GM21528 (cell line): Measurements from ENCODE around the gene NTPCR.

Experiments
- ATAC-seq: cut with Tn5 transposase; IDR thresholded peaks from one replicate; pipeline ENCODE4 v1.9.1; 2021; ENCODE audit warnings: mild to moderate bottlenecking, moderate library complexity; ENCODE audit not compliant: unreplicated experiment, low FRiP score

NTPCR gene

GRCh38 chr1:232956081-232956480 is 5.7 kb downstream of the NTPCR start:
- no peak for ATAC-seq

GRCh38 chr1:232958067-232958466 is 7.7 kb downstream of the NTPCR start:
- ATAC-seq: no peak

DNA sequence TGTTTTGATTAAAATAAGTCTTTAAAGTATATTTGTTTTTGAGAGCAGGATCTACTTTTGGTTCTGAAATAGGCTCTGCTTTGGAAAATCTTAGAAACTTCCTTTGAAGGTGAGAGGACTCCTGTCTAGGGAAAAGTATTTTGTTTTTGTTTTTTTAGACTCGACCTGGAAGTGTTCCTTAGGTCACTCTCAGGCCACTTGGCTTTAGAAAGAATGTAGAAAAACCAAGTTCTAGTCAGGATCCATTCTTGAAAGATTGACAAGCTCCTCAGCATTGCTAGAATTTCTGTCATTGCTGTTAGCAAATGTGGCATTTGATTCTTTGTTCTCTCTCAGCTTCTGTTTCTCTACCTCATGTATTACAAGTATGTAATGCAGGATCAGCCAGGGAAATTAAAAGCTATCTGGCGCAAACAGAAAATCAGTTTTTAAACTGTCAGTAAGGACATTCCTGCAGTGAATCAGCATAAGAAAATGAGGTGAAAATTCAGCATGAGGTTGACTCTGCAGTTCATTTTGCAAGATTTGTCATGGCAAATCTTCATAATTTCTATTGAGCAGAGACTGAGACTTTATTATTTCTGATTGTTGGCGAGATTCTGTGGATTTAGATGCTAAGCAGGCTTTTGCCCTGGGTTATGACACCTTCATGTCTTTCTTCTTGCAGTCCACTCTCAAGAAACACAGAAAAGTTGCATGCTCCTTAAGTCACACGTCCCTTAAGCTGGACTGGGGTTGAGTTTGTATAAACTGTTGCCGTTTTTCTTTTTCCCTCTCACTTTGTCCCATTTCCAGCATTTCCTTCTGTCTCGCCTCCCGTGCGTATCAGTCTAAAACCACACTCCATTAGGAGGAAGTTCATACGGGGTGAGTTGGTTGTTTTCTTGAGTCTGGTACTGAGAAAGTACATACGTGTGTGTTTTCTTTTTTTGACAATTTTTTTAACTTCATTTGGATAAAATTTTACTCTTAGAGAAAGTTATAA is 12.6 kb downstream of the NTPCR start:
- no peak for ATAC-seq

DNA sequence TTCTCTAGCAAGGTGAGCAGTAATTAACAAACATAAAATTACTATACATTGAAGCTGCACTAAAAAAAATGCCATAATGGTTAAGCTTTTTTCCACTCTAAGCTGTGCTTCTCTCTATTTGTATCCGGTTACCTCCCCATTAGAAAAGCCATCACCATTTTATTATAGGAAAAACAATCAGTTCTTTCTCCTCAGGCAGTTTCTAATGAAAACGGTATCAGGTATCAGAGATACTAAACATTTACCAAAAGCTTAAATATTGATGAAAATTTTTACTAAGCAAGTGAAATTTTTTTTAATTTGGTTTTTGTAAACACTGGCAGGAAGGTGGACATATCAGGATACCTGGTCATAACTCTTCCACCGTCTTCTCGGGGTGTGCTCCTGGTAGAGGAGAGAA is 14.2 kb downstream of the NTPCR start:
- ATAC-seq: no peak

- no peak for ATAC-seq
These were observed 14.9 kb downstream of the NTPCR start for GRCh38 chr1:232965124-232965911.

GRCh38 chr1:232965912-232966217 is 15.5 kb downstream of the NTPCR start:
- ATAC-seq: no peak

- ATAC-seq: no peak
These were observed 16.3 kb downstream of the NTPCR start for GRCh38 chr1:232966663-232967062.

- no peak for ATAC-seq
These were observed 18.0 kb downstream of the NTPCR start for GRCh38 chr1:232968391-232968790.

- ATAC-seq: no peak
These were observed 18.6 kb downstream of the NTPCR start for GRCh38 chr1:232968965-232969364.

DNA sequence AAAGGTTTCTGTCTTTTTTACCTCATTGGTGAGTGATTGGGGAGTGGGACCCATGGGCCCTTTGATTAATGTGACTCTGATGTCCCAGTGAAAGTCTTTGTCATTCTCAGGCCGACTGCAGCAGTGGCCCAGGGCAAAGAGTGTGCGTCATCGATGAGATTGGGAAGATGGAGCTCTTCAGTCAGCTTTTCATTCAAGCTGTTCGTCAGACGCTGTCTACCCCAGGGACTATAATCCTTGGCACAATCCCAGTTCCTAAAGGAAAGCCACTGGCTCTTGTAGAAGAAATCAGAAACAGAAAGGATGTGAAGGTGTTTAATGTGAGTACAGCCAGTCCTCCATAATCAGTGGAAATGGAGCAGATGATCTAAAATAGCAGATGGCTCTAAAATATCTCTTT is 19.4 kb downstream of the NTPCR start:
- no peak for ATAC-seq

GRCh38 chr1:232970508-232970907 is 20.1 kb downstream of the NTPCR start:
- ATAC-seq: no peak

GRCh38 chr1:232973652-232974611 is 23.5 kb downstream of the NTPCR start:
- ATAC-seq: no peak

GRCh38 chr1:232974971-232975370 is 24.6 kb downstream of the NTPCR start:
- ATAC-seq: no peak

DNA sequence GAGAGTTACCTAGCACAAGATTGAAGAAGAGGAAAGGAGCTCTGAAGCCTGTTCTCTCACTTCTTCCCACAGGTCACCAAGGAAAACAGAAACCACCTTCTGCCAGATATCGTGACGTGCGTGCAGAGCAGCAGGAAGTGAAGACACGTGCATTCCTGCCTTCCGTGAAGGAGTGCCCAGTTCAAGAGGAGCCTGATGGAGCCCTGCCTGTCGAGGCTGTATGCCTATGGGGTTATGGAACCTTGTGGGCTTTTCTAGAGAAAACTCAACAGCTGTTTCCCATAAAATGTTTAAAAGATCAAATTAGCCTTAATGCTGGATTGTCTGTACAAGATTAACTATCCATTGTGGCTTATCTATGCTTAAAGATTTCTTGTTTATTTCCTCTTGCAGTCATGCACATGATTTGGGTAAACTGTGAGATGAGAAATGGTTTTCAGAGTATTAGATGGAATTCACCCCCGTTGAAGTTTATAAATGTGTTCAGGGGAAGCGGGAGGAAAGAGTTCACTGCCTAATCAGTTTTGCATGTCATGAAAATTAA is 27.8 kb downstream of the NTPCR start:
- ATAC-seq: no peak

- no peak for ATAC-seq
These were observed 28.4 kb downstream of the NTPCR start for GRCh38 chr1:232978815-232979214.

DNA sequence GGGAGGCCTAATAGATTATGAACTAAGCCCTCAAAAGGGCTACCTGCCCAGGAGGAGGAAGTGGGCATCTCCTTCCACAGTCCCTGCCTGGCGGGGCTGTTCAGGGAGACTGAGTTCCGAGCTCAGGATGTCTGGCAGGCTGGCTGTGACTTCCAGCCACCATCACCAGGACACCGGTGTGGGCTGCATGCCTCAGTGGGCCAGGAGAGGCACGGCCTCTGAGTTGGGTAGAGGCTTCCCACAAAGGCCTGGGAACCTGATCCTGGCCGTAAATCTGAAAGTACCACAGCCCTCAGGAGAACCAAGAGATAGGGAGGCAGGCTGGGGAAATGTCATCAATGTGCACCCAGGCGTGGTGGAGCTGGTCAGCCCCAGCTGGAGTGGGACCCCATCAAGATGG is 29.1 kb downstream of the NTPCR start:
- ATAC-seq: no peak

GRCh38 chr1:232980355-232980978 is 30.1 kb downstream of the NTPCR start:
- ATAC-seq: no peak

DNA sequence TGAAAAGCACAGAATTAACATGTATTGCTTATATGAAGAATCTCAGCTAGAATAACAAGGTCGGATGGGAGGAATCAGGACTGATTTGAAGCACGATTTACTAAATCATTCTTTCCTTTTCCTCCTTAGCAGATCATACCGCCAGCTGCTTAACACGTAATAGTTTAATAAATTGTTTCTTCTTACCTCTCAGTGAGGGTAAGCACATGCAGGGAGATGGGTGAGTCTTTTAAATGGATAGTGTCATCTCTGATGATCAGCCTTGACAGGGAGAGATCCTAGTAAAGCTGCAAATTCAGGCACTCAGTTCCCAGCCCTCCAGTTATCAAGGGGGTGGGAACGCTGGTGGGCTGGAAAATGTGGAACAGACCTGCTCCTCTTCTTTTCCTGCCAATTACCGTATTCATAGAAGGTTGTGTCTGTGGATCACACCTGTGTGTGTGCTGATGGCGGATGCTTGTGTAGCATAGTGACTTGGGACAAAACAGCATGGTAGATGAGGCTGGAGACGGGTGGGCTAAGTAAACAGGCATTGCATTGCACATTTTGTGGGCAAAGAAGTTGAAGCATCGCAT is 30.7 kb downstream of the NTPCR start:
- ATAC-seq: no peak

DNA sequence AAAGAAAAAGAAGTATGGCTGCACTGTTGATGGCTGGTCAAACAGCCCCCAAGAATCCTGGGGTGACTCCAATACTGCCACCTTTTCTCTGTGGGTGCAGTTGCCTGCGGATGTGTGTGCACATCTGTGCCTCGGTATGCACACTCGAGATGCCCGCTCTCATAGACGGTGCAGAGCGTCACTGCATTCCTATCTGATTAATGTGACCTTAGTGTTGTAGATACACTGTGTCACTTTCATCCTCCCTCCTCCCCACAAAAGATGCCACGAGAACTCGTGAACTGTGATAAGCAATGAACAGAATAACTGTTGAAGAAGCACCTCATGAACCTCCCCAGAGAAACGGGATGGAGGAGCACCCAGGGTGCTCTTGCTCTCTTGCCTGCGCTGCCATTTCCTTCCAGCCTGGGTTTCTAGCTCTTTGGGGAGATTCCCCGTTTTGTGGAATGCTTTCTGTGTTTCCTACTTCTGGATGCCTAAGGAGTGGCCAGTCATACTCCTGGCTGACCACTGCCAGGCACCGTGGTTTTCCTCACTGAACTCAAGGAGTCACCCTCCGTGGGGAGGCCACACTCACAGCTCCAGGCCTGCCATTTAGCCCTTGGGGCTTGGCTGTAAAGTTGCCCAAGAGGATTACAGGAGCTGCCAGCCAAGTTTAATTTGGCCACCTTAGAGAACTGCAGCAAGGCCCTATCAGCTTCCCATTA is 32.0 kb downstream of the NTPCR start:
- no peak for ATAC-seq
